ENCODE results near the gene KRTAP10-7. TPM values are rescaled to one million over a fixed set of nuclear protein-coding genes. Genes with fewer than 3 reads are reported as not detected.

Gene KRTAP10-7
- total and polyA plus RNA-seq, 9 of the 15 experiments (the other 6 are each of a cell fraction or from before 2014, with no cell fraction given): not detected

DNA sequence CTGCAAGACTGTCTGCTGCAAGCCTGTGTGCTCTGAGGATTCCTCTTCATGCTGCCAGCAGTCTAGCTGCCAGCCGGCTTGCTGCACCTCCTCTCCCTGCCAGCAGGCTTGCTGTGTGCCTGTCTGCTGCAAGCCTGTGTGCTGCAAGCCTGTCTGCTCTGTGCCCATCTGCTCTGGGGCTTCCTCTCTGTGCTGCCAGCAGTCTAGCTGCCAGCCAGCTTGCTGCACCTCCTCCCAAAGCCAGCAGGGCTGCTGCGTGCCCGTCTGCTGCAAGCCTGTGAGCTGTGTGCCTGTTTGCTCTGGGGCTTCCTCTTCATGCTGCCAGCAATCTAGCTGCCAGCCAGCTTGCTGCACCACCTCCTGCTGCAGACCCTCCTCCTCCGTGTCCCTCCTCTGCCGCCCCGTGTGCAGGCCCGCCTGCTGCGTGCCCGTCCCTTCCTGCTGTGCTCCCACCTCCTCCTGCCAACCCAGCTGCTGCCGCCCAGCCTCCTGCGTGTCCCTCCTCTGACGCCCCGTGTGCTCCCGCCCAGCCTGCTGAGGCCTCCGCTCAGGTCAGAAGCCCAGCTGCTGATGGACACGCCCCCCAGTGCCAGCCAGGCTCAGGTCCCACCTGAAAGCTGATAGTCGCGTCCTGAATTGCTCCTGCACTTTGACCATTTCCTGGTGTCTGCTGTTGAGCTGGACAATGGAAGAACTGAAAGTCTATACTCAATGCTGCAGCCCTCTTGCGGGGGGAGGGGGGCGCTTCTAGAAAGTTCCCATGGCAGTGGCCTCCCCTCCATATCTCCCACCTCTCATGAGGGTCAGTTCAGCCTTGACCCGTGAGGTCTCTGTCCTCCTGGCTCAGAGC, 25.7 kb upstream of the KRTAP10-7 start (continued):
- TF ChIP-seq, protein P1, sequence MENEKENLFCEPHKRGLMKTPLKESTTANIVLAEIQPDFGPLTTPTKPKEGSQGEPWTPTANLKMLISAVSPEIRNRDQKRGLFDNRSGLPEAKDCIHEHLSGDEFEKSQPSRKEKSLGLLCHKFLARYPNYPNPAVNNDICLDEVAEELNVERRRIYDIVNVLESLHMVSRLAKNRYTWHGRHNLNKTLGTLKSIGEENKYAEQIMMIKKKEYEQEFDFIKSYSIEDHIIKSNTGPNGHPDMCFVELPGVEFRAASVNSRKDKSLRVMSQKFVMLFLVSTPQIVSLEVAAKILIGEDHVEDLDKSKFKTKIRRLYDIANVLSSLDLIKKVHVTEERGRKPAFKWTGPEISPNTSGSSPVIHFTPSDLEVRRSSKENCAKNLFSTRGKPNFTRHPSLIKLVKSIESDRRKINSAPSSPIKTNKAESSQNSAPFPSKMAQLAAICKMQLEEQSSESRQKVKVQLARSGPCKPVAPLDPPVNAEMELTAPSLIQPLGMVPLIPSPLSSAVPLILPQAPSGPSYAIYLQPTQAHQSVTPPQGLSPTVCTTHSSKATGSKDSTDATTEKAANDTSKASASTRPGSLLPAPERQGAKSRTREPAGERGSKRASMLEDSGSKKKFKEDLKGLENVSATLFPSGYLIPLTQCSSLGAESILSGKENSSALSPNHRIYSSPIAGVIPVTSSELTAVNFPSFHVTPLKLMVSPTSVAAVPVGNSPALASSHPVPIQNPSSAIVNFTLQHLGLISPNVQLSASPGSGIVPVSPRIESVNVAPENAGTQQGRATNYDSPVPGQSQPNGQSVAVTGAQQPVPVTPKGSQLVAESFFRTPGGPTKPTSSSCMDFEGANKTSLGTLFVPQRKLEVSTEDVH (IDR thresholded peaks at IDR 0.05; ENCODE audit: low read depth, partially characterized antibody): no peak
- TF ChIP-seq CCAR2 (IDR thresholded peaks at IDR 0.05; ENCODE audit: low read depth, low read length): no peak
- TF ChIP-seq, protein P2, sequence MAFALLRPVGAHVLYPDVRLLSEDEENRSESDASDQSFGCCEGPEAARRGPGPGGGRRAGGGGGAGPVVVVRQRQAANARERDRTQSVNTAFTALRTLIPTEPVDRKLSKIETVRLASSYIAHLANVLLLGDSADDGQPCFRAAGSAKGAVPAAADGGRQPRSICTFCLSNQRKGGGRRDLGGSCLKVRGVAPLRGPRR (CRISPR knock-in tag; IDR thresholded peaks at IDR 0.05): no peak
- TF ChIP-seq ADNP (tag; IDR thresholded peaks at IDR 0.05): no peak
- no peak for TF ChIP-seq CBX2 (IDR thresholded peaks at IDR 0.05; ENCODE audit: insufficient read depth, low read length, poor library complexity, severe bottlenecking)
- no peak for TF ChIP-seq HDAC2 (IDR thresholded peaks at IDR 0.05)
- TF ChIP-seq ZC3H8 (IDR thresholded peaks at IDR 0.05): no peak
- TF ChIP-seq SMAD1 (IDR thresholded peaks at IDR 0.05; ENCODE audit: low read depth, low read length, partially characterized antibody): no peak
- TF ChIP-seq FIP1L1 (IDR thresholded peaks at IDR 0.05; ENCODE audit: low read depth, low read length, poor library complexity, severe bottlenecking): no peak
- TF ChIP-seq, protein P3, sequence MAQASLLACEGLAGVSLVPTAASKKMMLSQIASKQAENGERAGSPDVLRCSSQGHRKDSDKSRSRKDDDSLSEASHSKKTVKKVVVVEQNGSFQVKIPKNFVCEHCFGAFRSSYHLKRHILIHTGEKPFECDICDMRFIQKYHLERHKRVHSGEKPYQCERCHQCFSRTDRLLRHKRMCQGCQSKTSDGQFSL (CRISPR knock-in tag; IDR thresholded peaks at IDR 0.05): no peak
- TF ChIP-seq, protein P3 (tag; IDR thresholded peaks at IDR 0.05): no peak
- no peak for TF ChIP-seq CHD1 (IDR thresholded peaks at IDR 0.05; ENCODE audit: low read length)
